SIG-M5 treated with dmso at 0.1 percent for 504 hours (cell line): Measurements from ENCODE around the gene L3MBTL4.
"Not testable (repeated sequence)": the region's sequence is repeated elsewhere in the genome, so short reads cannot be mapped to it uniquely, and the experiment has no call there.

Experiments
- DNase-seq: peaks from one replicate; lab custom pipeline; 2025; ENCODE audit not compliant: unreplicated experiment; lab: John Stamatoyannopoulos, UW

L3MBTL4 gene

DNA sequence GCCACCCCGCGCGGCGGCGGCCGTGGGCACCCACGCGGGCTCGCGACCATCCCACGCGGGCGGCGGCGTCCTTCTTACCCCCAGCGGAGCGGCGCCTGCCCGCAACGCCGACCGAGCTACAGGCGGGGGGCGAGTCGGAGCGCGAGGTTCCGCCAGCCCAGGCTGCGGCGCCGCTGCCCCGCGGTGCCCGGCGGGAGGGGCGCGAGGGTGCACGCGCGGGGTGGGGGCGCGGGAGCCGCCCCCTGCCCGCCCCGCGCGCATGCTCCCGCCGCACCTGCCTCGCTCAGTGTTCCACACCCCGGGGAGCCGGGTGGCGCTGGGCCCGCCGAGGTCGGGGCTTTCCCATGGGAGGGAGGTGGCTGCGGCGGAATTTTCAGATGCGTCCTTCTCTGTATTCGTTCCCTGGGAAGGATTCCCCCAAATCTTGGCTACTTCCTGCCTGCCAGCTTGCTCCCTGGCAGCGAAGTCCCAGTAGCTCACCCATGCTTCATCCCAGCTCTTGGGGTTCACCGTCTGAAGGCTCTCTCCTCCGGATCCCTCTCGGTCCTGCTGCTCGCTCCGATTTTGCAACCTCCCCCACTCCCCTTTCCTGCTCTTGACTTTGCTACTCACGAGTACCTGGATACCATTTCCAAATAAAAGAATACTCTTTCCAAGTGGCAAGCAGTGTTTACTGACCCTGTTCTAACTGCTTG, at the start of gene L3MBTL4:
TSS of gene L3MBTL4 (minus strand) at position 189 of the 695 bp plus-strand sequence. CDS start 103,286 bp downstream, outside the sequence.
- no peak for DNase-seq

DNA sequence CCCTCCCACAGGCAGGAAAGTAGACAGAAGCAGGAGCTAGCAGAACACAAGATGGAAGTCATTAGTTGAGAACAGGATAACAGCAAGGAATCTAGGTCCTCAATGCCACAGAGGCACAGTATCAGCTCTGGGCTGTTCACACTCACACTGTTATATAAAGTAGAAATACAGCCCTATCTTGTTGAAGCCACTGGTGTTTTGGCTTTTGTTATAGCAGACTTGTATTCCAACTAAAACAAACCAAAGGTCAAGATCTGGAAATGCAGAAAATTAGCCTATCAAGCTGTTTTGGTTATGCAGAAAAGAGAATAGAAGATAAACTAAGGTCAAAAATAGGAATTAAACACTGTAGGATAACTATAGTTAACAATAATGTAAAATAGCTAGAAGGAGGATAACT, 37.5 kb upstream of the L3MBTL4 start:
- no peak for DNase-seq

DNA sequence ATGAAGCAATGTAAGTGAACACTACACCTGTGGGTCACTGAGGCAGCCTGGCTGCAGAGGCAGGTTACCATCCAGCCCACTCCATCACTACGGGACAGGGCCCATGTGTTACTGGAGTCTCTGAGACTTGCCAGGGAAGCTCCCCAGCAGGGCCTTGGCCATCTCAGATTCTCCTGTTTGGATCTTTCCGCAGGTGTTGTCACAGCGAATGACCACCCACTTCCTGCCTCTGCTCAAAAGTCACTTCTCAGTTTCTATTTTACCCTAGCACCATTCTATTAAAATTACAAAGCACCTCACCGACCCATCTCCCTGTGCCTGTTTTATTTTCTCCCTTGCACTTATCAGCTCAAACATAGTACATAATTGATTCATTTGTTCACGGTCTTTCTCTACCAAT, 34.5 kb upstream of the L3MBTL4 start:
- DNase-seq, result no peak

DNA sequence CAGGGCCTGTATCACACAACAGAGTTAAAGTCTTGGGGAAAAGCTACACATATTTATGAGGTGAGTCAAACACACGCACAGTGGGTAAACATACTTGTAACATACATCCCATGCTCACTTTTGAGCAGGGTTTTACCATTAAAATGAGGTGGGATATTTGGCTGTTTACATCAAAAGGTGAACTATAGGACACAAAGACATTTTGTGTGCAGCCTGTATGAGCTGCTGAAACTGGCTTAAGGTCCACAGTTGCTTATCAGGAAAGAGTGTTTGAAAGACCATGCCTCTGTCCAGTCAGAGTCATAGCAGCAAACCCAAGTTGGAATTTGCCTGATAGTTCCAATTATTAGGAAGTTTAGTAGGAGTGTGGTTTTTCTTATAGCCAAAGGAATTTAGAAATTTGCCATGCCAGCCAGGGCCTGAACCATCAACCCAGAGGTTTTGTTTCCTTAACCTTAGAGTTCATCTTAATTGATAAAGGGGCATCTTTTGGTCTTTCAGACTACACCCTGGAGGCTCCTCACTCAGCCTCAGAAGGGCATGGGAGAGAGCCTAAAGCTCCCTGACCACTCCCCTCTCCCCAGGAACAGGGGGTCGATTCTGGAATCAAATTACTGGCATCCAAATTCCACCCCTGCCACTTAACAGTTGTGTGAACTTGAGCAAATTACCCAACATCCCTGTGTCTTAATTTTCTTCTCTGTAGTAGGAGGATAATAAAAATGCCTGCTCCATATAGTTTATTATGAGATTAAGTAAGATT, 29.9 kb upstream of the L3MBTL4 start:
- DNase-seq, result no peak

DNA sequence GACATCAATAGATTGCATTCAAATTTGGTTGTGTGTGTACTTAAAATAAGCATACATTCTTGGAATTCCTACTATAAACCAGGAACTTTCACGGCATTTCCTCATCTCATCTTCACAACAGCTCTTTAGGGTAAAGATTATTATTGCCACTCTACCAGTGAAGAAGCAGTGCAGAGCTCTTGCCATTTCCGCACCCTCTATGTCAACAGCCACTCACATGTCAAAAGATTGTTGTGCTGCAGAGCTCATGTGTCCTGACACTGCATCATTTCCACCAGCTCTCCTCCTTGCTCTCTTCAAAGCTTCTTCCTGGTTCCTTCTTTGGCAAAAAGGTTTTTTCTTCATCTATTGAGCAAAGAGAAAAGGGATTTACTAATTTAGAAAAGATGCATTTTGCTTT, 26.5 kb upstream of the L3MBTL4 start:
- DNase-seq, result no peak

DNA sequence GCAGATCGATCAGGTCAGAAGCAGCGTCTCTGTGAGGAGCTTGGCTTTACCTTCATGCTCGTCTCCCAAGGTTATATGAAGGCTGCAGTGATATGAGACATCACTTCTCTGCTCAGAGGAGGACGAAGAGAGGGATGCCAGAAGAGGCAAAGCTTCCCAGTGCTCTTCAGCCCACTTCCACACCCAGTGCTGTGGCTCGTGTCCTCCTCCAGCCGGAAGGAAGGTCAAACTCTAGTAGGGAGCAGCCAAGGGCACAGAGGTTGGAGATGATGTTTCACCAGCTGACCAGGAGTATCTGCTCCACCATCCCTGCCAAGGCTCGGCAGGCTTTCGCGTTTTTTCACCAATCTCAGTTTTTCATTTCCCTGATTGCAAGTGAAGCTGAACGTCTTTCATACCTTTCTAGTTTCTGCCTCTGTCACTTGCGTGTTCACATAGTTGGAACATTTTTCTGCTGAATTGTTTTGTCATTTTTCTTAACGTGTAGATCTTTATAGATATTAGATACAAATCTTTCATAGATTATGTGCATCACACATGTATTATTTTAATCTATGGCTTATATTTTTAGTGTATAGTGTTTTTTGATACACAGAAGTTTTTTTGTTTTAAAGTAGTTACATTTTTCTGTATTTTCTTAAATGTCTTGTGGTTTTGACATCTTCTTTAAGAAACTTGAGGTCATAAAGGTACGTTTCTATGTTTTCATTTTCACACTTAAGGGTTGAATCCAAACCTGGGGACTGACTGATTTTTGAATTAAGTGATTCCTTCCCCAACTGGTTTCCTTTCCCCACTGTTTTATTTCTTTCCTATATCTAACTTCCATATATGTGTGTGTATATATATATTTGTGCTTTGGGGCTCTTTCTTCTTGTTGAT, 23.5 kb upstream of the L3MBTL4 start:
- DNase-seq, result no peak

DNA sequence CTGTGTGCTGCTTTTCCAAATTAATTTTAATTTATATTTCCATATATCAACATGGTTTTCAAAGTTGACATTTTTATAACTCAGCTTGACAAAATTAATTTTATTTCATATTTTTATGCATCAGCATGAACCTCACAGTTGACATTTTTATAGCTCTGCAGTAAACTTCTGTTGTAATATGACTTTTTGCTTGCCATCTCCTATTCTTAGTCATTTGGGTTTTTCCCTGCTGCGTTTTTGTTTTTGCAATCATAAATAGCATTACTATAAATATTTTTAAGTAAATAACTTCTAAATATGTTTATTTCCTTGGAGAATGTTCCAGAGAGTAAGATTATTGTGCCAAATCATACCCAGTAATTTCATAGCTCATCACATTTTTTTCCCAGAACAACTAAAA, 21.0 kb upstream of the L3MBTL4 start:
- DNase-seq, result no peak

DNA sequence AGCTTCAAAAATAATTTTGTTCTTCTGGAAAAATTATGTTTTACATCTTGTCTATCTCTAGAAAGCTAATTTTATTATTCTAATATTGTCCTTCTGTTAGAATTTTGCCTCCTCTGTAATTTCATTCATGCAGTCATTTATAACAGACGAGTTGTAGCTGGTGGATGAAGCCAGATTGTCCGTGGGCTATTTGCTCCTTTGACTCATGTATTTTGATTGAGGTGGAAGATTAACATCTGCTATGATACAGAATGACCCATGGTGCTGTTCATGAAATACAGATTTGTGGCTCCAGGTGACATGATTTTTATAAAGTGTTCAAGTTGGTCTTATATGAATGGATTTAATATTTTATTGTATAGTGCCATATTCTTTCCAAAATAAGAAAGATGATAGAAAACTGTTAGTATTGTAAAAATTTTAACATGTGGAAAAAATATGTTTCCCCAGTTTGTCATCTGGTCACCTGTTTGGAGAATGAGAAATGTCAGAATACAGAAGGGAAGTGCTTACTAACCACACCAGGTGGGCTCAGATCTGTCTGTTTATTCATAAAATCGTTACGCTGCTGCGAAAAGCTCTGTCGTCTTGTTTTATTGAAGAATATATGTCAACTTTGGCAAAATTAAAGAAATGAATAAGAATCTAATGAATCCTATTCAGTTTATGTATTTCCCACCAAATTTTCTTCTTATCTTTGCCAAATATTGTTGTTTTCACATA, 20.4 kb upstream of the L3MBTL4 start:
- DNase-seq, result no peak

DNA sequence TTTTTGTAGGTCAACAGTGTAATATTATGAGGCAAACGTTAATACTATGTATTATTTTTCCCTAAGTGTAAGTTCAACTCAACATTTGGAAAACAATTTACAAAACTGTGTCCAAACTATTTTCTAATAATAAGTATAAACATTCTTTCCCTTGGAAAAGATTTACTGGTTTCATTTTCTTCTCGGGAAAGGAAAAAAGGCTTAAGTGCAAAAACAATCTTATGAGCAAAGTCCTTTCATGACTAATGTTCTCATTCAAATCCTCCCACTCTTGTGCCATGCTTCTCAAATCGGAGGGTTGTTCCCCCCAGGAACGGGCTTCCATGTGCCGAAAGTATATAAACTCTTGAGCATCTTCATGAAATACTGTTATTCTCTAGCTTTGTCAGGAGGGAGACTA, 19.8 kb upstream of the L3MBTL4 start:
- no peak for DNase-seq

DNA sequence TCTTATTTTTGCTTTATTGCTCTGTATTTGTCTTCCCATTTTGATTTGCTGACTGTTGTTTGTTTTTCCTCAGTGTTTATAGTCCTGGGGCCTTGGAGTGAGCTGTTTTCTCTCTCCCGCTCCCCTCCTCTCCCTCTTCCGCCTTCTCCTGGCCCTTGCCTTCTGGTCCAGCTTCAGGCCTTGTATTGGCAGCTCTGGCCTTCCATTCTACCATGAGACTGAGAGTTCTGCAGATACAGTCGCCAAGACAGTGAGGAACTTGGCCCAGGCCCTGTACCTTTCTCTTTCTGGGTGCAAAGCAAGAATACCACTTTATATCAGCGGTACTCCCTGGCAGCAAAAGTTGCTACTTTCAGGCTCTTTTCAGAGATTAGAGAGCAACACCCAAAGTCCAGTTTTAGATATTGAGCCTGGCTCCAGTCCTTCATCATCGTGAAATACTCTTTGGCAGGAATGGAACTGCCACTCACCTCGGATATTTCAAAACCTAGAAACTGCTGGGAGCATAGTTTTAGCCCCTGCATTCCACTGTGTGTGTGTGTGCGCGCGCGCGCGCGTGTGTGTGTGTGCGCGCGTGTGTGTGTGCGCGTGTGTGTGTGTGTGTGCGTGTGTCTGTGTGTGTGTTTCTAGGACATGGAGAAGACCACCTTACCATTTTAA, 17.1 kb upstream of the L3MBTL4 start:
- no peak for DNase-seq

DNA sequence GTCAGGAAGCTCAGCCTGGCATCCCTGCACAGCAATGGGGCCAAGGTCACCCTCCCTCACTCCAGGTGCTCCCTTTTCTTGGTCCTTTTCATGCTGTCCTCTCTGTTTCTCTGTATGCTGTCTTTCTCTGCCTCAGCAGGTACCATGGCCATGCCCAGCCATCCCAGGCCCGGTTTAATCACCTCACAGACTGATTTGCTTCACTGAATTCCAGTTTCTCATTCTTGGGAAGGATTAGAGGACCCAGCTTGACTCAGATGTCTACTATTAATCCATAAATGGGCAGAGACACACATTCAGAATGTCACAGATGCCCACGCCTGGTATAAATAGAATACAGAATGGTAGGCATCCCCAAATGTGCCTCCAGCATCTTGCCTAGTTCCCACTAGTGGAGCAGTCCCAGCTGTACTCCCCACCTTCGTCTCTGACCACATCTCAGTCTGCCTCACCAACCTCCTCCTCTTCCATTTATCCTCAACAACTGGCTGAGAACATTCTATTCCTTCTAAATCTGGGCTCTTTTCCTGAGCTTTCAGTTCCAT, 14.2 kb upstream of the L3MBTL4 start:
- DNase-seq, result no peak

DNA sequence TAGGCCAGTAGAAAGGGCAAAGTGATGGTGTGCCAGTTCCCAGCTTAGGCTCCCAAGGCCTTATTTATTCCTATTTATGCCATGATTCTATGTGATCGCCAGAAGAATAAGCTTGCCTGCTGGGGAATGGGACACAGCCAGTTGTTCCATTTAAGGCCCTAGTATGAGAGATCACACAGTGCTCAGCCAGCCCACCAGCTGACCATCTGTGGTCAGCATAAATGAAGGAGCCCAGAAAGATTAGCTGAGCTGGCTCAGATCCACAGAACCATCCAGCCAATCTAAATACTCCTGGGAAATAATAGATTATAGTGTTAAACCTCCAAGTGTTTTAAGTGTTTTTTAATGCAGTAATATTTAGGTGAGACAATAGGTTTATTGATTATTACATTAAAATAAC, 12.6 kb upstream of the L3MBTL4 start:
- DNase-seq, result no peak

DNA sequence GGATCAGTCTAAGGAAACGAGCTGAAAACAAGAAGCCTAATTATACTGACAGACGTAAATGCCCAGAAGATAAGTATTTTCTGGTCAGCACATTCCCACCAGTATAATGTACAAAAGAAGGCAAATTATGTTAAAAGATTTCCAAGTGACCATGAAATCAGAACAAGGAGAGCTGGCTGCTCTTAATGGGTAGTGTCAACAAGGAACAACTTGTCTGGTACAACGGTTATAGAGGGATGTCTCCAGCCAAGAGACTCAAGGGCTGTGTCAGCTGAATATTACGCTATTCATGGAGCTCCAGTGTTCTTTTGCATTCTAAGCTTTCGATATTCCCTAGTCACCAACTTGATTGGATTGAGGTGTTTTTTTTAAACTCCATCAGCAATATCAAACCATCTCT, 8.6 kb upstream of the L3MBTL4 start:
- DNase-seq, result no peak

DNA sequence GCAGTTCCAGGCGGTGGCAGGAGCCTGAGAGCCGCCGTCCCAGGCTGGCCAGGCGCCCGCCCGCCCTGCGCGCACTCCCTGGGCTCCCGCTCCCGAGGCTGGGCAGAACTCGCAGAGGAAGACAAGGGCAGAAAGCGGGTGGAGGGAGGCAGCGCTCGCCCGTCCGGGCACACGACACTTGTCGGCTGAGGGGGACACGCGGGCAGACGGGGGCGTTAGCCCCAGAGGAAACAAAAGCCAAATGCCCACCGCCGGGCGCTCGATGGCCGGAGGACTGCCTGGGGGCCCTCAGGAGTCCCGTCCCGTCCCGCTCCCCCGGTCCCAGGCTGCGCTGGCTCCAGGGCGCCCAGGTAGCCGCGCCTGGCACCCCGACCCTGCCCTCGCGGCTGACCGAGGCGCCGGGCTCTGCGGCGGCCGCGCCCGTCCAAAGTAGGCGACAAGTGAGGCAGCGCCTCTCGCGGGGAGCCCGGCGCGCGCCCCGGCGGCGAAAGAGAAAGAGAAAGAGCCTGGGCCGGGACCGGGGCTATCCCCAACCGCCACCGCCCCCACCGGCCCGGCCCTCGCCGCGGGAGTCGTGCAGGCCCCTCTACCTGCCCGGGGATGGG, 491 bp downstream of the L3MBTL4 start:
- DNase-seq, result no peak

DNA sequence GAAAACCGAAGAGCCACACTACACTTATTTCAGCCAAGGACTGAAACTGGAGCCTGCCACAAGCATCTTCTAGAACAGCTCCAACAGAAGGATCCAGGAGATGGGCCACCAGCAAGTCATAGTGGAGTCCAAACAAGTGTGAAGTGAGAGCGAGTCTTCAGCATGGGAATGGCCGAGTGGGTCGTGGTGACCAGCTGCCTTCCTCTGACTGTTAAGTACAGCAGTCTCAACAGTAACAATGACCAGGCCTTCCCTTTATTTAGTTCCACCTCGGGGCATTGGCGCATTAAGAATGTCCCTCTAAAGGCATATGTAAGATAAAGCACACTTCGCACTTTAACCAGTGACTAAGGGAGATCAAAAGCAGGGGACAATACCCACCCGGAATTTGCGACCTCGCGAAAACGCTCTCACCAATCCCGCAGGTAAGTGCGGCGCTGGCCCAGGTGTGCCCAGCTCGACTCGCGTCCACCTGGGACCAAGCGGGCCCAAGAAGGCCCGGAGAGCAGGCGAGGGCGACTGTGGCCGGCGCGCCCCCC, 1.1 kb downstream of the L3MBTL4 start:
- no peak for DNase-seq

DNA sequence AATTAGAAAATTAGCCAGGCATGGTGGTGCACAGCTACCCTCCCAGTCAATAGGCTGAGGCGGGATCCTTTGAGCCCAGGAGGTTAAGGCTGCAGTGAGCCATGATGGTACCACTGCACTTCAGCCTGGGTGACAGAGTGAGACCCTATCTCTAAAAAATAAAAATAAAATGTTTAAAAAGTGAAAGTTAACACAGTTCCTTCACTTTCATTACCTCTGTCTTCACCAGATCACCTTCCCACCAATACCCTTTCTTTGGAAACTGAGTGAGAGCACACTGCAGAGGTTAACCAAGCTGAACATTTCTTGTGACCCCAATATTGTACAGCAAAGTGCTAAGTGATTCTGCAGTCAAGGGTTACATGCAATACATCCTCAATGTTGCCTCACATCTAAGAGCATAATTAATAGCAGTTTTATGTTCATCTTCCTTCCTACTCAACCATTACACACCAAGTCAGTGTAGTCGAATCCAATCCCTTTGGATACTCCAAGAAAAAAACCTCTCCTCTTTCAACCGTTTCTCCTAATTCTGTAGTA, 1.7 kb downstream of the L3MBTL4 start:
- DNase-seq, result no peak

DNA sequence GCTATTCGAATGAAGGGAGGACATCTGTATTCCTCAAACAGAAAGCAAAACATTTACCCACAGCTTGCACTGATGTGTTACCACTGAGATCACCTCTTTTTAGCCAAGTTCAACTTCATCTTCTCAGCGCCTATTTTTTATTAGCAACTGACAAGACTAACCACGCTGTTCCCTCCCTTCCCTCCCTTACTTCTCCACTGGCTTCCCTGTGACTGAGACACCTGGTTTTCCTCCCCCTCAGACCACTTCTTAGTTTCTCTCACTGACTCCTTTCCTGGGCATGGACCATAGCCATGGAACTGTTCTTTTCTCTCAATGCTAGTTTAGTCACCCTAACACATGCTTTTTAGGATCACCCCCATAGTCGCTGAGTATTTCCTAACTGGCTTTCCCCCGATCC, 3.3 kb downstream of the L3MBTL4 start:
- DNase-seq, result no peak

DNA sequence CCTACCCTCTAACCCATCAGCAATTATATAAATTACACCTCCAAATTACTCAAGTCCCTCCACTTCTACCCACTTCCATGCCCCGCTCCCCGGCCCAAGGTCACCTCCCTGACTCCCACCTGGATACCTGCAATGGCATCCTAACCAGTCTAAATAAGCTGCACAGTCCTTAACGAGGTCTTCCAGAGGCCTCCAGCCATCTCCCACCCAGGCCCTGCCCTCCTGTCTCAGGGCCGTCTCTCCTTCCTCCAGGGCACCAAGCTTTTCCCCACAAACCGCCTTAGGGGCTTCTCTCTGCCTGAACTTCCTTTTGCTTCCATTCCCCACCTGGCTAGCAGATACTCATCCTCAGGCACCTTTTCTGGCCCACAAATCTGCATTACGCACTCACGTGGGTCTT, 4.8 kb downstream of the L3MBTL4 start:
- DNase-seq, result no peak

DNA sequence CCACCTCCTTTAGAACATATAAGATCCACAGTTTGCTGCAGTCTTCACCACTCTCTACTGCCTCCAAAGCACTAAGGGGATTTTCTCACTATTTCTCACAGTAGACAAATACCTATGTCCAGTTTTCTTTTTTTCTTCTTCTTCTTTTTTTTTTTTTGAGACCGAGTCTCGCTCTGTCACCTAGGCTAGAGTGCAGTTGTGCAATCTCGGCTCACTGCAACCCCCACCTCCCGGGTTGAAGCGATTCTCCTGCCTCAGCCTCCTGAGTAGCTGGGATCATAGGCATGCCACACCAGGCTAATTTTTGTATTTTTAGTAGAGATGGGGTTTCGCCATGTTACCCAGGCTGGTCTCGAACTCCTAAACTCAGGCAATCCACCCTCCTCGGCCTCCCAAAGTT, 6.2 kb downstream of the L3MBTL4 start:
- not testable (repeated sequence) for DNase-seq
